Gastroesophageal sphincter (tissue), 4 donors: ENCODE data around the gene DLX3. TPM values are rescaled to one million over a fixed set of nuclear protein-coding genes. Genes with fewer than 3 reads are reported as not detected.

ENCODE experiments used
- ATAC-seq: fragments of 150-250 bp; one replicate; pipeline ENCODE4 v1.9.1; 2016; ENCODE audit warnings: mild to moderate bottlenecking, moderate library complexity
- H3K27ac ChIP-seq, 4 donors: fragments of 200-600 bp; sonication (generic) in 3 of 4; 1 replicate in 3 of 4; 2 replicates in 1 of 4; pipeline ENCODE4 v1.5.1; 2016 to 2019
- H3K27me3 ChIP-seq: fragments of 200-600 bp; sonication (generic); one replicate; pipeline ENCODE4 v1.5.1; 2019
- H3K36me3 ChIP-seq, 2 donors: fragments of 200-600 bp; sonication (generic); one replicate each; pipeline ENCODE4 v1.5.1; 2019; ENCODE audit warnings: control low read depth in 1 of 2
- H3K4me1 ChIP-seq, 3 donors: fragments of 200-600 bp; sonication (generic); 1 replicate in 2 of 3; 2 replicates in 1 of 3; pipeline ENCODE4 v1.5.1; 2016 to 2019; ENCODE audit warnings: control low read depth in 2 of 3
- H3K4me3 ChIP-seq, 2 donors: fragments of 200-600 bp; sonication (generic); one replicate each; pipeline ENCODE4 v1.5.1; 2019; ENCODE audit warnings: mild to moderate bottlenecking in 1 of 2, moderate library complexity in 1 of 2
- H3K9me3 ChIP-seq, 3 donors: fragments of 200-600 bp; sonication (generic); one replicate each; pipeline ENCODE4 v1.5.1; 2017 to 2019; ENCODE audit warnings: control low read depth in 2 of 3
- EP300 ChIP-seq: sonication (generic); formaldehyde crosslinking; IDR thresholded peaks from one replicate; pipeline ENCODE4 v1.6.1; 2017; ENCODE audit warnings: antibody characterized with exemption, mild to moderate bottlenecking
- POLR2A ChIP-seq, 2 donors: fragments of 450-650 bp; IDR thresholded peaks; one replicate each; pipeline ENCODE4 v1.6.1; 2017; ENCODE audit warnings: antibody characterized with exemption in 2 of 2, mild to moderate bottlenecking in 2 of 2, moderate library complexity in 1 of 2
- POLR2AphosphoS5 ChIP-seq: sonication (generic); formaldehyde crosslinking; IDR thresholded peaks from one replicate; pipeline ENCODE4 v1.6.1; 2017; ENCODE audit warnings: antibody characterized with exemption
- WGBS, 2 donors: methylation state at CpG; one replicate each; pipeline ENCODE4 v1.1.5; 2018; ENCODE audit warnings: low coverage in 1 of 2; 5-methylcytosine and 5-hydroxymethylcytosine counted together
- total RNA-seq, 4 donors: library from RNA; depleted of rRNA; stranded (reverse); fragments of >200 nt; gene quantifications; one replicate each; pipeline ENCODE4 v1.1.0, GENCODE V29; 2016
- TF ChIP-seq, protein P1 (sequence below), 4 experiments: fragments of 200-600 bp in 2 of 4; fragments of 450-650 bp in 2 of 4; sonication (generic) in 1 of 4; IDR thresholded peaks; one replicate each; pipeline ENCODE4 v1.5.1; 2017 to 2019; ENCODE audit warnings: antibody characterized with exemption in 4 of 4, mild to moderate bottlenecking in 2 of 4, moderate library complexity in 2 of 4

DLX3 gene
- total RNA-seq, 4 donors from 2014 or later, result not detected

DNA sequence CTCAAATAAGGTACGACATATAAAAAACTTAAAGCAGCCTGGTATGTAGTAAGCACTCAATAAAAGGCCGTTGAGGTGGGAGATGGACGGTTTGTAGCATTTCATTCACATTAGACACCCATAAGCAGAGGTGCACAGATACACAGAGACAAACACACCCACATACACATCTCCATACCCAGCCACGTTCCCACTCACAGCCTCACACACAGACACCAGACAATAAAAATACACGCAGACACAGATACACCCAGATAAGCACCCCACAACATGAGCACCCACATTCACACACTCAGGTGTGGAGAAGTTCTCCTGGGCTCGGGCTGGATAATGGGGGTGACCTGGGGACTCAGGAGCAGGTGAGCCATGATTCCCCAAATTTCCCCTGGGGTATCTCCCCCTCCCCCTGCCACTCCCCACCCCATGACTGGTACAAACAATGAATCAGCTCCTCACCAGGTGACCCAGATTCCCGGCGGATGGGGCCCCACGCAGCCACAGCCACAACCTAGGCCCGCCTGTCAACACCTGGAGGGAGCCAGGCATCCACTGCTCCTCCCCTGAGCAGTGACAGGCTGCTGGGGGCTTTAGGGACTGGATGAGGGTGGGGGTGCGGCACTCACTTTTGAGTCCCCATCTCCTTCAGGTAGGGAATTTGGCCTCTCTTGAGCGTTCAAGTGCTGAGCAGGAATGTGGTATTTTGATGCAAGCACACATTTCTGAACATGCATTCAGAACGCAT lies 2.7 kb downstream of the DLX3 start:
- Histone ChIP-seq H3K9me3 (no peaks in the 10 kb centered on the region), H3K4me3 (no peak overlapping the region), H3K36me3 (no peaks in the 10 kb centered on the region), H3K27ac (no peak overlapping the region), H3K4me1 (peaks cover 0 to 51% (median 22%) of the 10 kb centered on the region in 3 donors), H3K27me3 (peaks cover 100% of the 10 kb centered on the region)
- no peak for TF ChIP-seq POLR2A (IDR thresholded peaks at IDR 0.05)
- TF ChIP-seq, protein P1, sequence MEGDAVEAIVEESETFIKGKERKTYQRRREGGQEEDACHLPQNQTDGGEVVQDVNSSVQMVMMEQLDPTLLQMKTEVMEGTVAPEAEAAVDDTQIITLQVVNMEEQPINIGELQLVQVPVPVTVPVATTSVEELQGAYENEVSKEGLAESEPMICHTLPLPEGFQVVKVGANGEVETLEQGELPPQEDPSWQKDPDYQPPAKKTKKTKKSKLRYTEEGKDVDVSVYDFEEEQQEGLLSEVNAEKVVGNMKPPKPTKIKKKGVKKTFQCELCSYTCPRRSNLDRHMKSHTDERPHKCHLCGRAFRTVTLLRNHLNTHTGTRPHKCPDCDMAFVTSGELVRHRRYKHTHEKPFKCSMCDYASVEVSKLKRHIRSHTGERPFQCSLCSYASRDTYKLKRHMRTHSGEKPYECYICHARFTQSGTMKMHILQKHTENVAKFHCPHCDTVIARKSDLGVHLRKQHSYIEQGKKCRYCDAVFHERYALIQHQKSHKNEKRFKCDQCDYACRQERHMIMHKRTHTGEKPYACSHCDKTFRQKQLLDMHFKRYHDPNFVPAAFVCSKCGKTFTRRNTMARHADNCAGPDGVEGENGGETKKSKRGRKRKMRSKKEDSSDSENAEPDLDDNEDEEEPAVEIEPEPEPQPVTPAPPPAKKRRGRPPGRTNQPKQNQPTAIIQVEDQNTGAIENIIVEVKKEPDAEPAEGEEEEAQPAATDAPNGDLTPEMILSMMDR (IDR thresholded peaks at IDR 0.05), result no peak
- no peak for TF ChIP-seq EP300
- WGBS, 2 donors, result 60 to 80% methylated on average over 3 to 5 of the region's 13 CpGs
- no peak for ATAC-seq

- no peak overlapping the region for H3K4me3 ChIP-seq
- H3K36me3 ChIP-seq, result no peaks in the 10 kb centered on the region
- TF ChIP-seq POLR2AphosphoS5 (no peak), POLR2A (IDR thresholded peaks at IDR 0.05) (no peak), EP300 (no peak)
- TF ChIP-seq, protein P1 (IDR thresholded peaks at IDR 0.05), result no peak
- WGBS, 2 donors, result 89% methylated on average over 3 of the region's 14 CpGs; no CpG with 5 or more reads in 1 of the 2 donors
- peaks cover 100% of the 10 kb centered on the region for H3K27me3 ChIP-seq
- H3K9me3 ChIP-seq, result no peaks in the 10 kb centered on the region
- H3K4me1 ChIP-seq, result peaks cover 0 to 46% (median 15%) of the 10 kb centered on the region in 3 donors
- ATAC-seq, result no peak
- H3K27ac ChIP-seq, result no peak overlapping the region
Observed at GRCh38 chr17:49991409-49991808, 3.6 kb downstream of the DLX3 start.

GRCh38 chr17:49990921-49991320 lies 4.1 kb downstream of the DLX3 start:
- WGBS, 2 donors, result 92% methylated on average over 6 of the region's 8 CpGs; no CpG with 5 or more reads in 1 of the 2 donors
- Histone ChIP-seq H3K4me3 (no peak overlapping the region), H3K27me3 (peaks cover 100% of the 10 kb centered on the region), H3K4me1 (peaks cover 0 to 42% (median 15%) of the 10 kb centered on the region in 3 donors), H3K9me3 (no peaks in the 10 kb centered on the region), H3K36me3 (no peaks in the 10 kb centered on the region), H3K27ac (no peak overlapping the region)
- no peak for TF ChIP-seq POLR2A (IDR thresholded peaks at IDR 0.05)
- TF ChIP-seq POLR2AphosphoS5, result no peak
- TF ChIP-seq, protein P1 (IDR thresholded peaks at IDR 0.05), result no peak
- TF ChIP-seq EP300, result no peak
- ATAC-seq, result no peak

DNA sequence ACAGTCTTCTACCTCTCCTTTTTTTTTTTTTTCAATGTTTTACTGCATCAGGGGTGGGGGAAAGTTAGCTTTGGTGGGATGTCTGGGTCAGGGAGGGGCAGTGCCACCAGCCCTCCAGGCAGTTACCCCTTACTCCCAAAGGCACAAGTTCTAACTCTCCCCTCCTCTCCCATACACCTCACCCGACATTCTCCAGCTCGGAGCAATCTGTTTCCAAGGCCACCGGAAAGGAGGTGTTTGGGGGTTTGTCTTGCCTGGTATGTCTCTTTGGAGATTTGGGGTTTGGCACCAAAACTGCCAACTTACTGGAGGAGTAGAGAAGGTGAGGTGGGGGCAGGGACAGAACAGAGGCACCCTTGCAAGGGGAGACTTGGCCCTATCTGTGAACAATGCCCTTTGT lies 4.7 kb downstream of the DLX3 start:
- Histone ChIP-seq H3K4me3 (no peak overlapping the region), H3K4me1 (peaks cover 0 to 39% (median 15%) of the 10 kb centered on the region in 3 donors), H3K27me3 (peaks cover 99% of the 10 kb centered on the region), H3K36me3 (no peaks in the 10 kb centered on the region), H3K9me3 (no peaks in the 10 kb centered on the region), H3K27ac (no peak overlapping the region)
- ATAC-seq, result no peak
- 17 to 20% methylated on average over 1 to 2 of the region's 3 CpGs for WGBS, 2 donors
- TF ChIP-seq POLR2AphosphoS5, result no peak
- TF ChIP-seq, protein P1 (IDR thresholded peaks at IDR 0.05), result no peak
- TF ChIP-seq EP300, result no peak

GRCh38 chr17:49989518-49989880 lies 5.5 kb downstream of the DLX3 start:
- no peaks in the 10 kb centered on the region for H3K9me3 ChIP-seq
- 30% methylated on average over 2 of the region's 4 CpGs; no CpG with 5 or more reads in 1 of the 2 donors for WGBS, 2 donors
- H3K27me3 ChIP-seq, result peaks cover 99% of the 10 kb centered on the region
- ATAC-seq, result no peak
- H3K27ac ChIP-seq, result no peak overlapping the region
- TF ChIP-seq EP300 (no peak), POLR2AphosphoS5 (no peak)
- TF ChIP-seq, protein P1 (IDR thresholded peaks at IDR 0.05), result no peak
- H3K36me3 ChIP-seq, result no peaks in the 10 kb centered on the region
- H3K4me1 ChIP-seq, result peaks cover 0 to 31% (median 8%) of the 10 kb centered on the region in 3 donors
- no peak overlapping the region for H3K4me3 ChIP-seq
